Activated CD4-positive, alpha-beta T cell treated with anti-CD3 and anti-CD28 coated beads, Interleukin-2, amount 10 ng/mL, durations not matched to agents 24 days and 14 days (primary cell): ENCODE results near the gene ZDHHC17. TPM values are rescaled to one million over a fixed set of nuclear protein-coding genes. Genes with fewer than 3 reads are reported as not detected.

Experiments used
- DNase-seq: peaks from one replicate; pipeline ENCODE4 v3.0.0; 2022
- H3K27ac Mint-ChIP-seq: one replicate; pipeline ENCODE4 v1.8.0; 2022; ENCODE audit warnings: mild to moderate bottlenecking, mixed read lengths
- H3K27me3 Mint-ChIP-seq: one replicate; pipeline ENCODE4 v1.8.0; 2022; ENCODE audit warnings: mixed read lengths
- H3K36me3 Mint-ChIP-seq: one replicate; pipeline ENCODE4 v1.8.0; 2022; ENCODE audit warnings: low read depth, mild to moderate bottlenecking, mixed read lengths
- H3K4me1 Mint-ChIP-seq: one replicate; pipeline ENCODE4 v1.8.0; 2021; ENCODE audit warnings: mixed read lengths
- H3K4me3 Mint-ChIP-seq: one replicate; pipeline ENCODE4 v1.8.0; 2022; ENCODE audit warnings: mild to moderate bottlenecking, moderate library complexity, mixed read lengths
- H3K9me3 Mint-ChIP-seq: one replicate; pipeline ENCODE4 v1.8.0; 2021; ENCODE audit warnings: mixed read lengths
- intact Hi-C: fragments of 100-400 bp; cut with micrococcal nuclease; formaldehyde crosslinking; loops from one replicate; pipeline ENCODE4 v1.15.1; 2023
- total RNA-seq: library from RNA; stranded (reverse); gene quantifications from 2 replicates; pipeline ENCODE4 v1.2.3, GENCODE V29; 2022

Gene ZDHHC17
- total RNA-seq, 1 donor from 2014 or later, result 31.2 TPM

DNA sequence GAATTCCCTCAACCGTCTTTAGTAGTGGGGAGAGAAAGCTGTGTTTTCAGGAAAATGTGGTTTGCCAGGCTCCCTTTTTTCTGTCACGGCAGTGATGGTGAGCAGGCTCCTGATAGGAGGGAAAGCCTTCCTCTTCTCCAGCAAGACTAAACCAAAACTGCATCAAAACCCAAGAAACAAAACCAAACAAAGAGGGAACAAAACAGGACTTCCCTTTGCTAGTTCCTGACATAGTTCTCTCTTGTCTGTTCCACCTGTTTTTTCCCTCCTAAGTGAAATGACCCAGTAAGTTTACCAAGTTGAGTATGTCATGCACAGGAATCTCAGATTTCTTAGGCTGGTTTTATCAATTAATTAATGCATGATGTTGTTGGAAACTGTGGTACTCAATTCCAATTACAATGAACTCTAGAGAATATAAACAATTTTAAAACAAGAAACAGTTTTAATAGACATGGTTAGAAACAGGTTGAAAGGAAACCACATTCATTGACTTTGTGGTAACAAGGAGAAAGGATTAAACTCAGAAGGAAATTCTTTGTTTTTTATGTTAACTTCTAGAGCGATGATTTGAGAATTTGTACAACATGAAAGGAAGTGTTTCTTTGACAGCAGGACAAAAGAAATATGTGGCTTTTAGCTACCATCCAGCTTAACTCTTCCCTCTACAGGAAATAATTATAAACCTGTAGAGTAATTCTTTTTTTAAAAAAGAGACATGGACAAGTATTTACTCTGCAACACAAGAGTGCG lies 137.9 kb downstream of the ZDHHC17 start:
- Mint-ChIP-seq H3K4me3 (no peak overlapping the region), H3K36me3 (no peaks in the 10 kb centered on the region), H3K9me3 (no peaks in the 10 kb centered on the region), H3K27ac (no peak overlapping the region), H3K27me3 (peaks cover 2% of the 10 kb centered on the region), H3K4me1 (peaks cover 5% of the 10 kb centered on the region)
- DNase-seq, result no peak
- intact Hi-C loops, result no loop called here

Other genes with a start within 250 kb of the ZDHHC17 start
- 90.8 and 92.0 TPM in 2 replicates for gene OSBPL8, start 204.3 kb upstream of the ZDHHC17 start, total RNA-seq
- 0.44 and 0.80 TPM in 2 replicates for gene CSRP2, start 114.9 kb downstream of the ZDHHC17 start, total RNA-seq